GM23338 (cell line): Measurements from ENCODE around the gene APBA2. TPM values are rescaled to one million over a fixed set of nuclear protein-coding genes. Genes with fewer than 3 reads are reported as not detected.
"Not testable (repeated sequence)": the region's sequence is repeated elsewhere in the genome, so short reads cannot be mapped to it uniquely, and the experiment has no call there.

ENCODE experiments used
- ATAC-seq: fragments of 200-7000 bp; cut with Tn5 transposase; 3 replicates; pipeline ENCODE4 v1.9.1; 2020
- DNase-seq: peaks from one replicate; pipeline ENCODE4 v3.0.0-alpha.2; 2015; ENCODE audit warnings: low spot score
- H2AFZ ChIP-seq: fragments of 200-600 bp; sonication (generic); 2 replicates; pipeline ENCODE4 v1.8.0; 2016; ENCODE audit warnings: antibody characterized with exemption, mild to moderate bottlenecking, moderate library complexity
- H3F3A ChIP-seq: fragments of 200-600 bp; sonication (generic); replicated peaks from 2 replicates; pipeline ENCODE4 v1.8.0; 2017; ENCODE audit warnings: antibody characterized with exemption, mixed run types, low read depth
- H3K27ac ChIP-seq: fragments of 200-600 bp; sonication (generic); 2 replicates; pipeline ENCODE4 v1.6.1; 2016; ENCODE audit warnings: low read depth
- H3K27me3 ChIP-seq: fragments of 200-600 bp; sonication (generic); 2 replicates; pipeline ENCODE4 v1.8.0; 2016; ENCODE audit warnings: mild to moderate bottlenecking, mixed run types, moderate library complexity; ENCODE audit not compliant: insufficient read depth
- H3K36me3 ChIP-seq: fragments of 200-600 bp; sonication (generic); 2 replicates; pipeline ENCODE4 v1.8.0; 2016; ENCODE audit warnings: mild to moderate bottlenecking; ENCODE audit not compliant: insufficient read depth
- H3K4me1 ChIP-seq: fragments of 200-600 bp; sonication (generic); 2 replicates; pipeline ENCODE4 v1.8.0; 2016; ENCODE audit warnings: mild to moderate bottlenecking, moderate library complexity; ENCODE audit not compliant: insufficient read depth
- H3K4me2 ChIP-seq: fragments of 200-600 bp; sonication (generic); 2 replicates; pipeline ENCODE4 v1.7.1; 2017; ENCODE audit warnings: mixed run types
- H3K4me3 ChIP-seq: fragments of 200-600 bp; sonication (generic); 2 replicates; pipeline ENCODE4 v1.6.1; 2016; ENCODE audit warnings: mixed run types
- H3K79me2 ChIP-seq: fragments of 200-600 bp; sonication (generic); replicated peaks from 2 replicates; pipeline ENCODE4 v1.8.0; 2017; ENCODE audit warnings: mild to moderate bottlenecking; ENCODE audit not compliant: insufficient read depth
- H3K9me2 ChIP-seq: fragments of 200-600 bp; sonication (generic); 2 replicates; pipeline ENCODE4 v1.8.0; 2017; ENCODE audit not compliant: insufficient read depth
- H4K20me1 ChIP-seq: fragments of 200-600 bp; sonication (generic); replicated peaks from 2 replicates; pipeline ENCODE4 v1.8.0; 2017; ENCODE audit warnings: mild to moderate bottlenecking; ENCODE audit not compliant: insufficient read depth
- H3K27ac Mint-ChIP-seq: 2 replicates; pipeline ENCODE4 v1.8.0; 2020; ENCODE audit warnings: inconsistent platforms, mild to moderate bottlenecking, moderate library complexity, mixed read lengths
- H3K27me3 Mint-ChIP-seq: 3 replicates; pipeline ENCODE4 v1.8.0; 2022; ENCODE audit warnings: low read depth, mild to moderate bottlenecking, moderate library complexity, mixed read lengths, inconsistent platforms; ENCODE audit not compliant: insufficient read depth, poor library complexity
- H3K36me3 Mint-ChIP-seq: 3 replicates; pipeline ENCODE4 v1.8.0; 2021; ENCODE audit warnings: low read depth, mild to moderate bottlenecking, inconsistent platforms, moderate library complexity, mixed read lengths
- H3K4me1 Mint-ChIP-seq: 3 replicates; pipeline ENCODE4 v1.8.0; 2020; ENCODE audit warnings: mild to moderate bottlenecking, inconsistent platforms, mixed read lengths
- H3K4me3 Mint-ChIP-seq: 3 replicates; pipeline ENCODE4 v1.8.0; 2021; ENCODE audit warnings: moderate library complexity, mild to moderate bottlenecking, inconsistent platforms, mixed read lengths
- H3K9me3 Mint-ChIP-seq: 3 replicates; pipeline ENCODE4 v1.8.0; 2020; ENCODE audit warnings: moderate library complexity, mild to moderate bottlenecking, inconsistent platforms, mixed read lengths
- polyA plus RNA-seq: library from polyadenylated mRNA; unstranded; fragments of >200 nt; fragmentation: Nextera tagmentation; extraction: Ambion mirVana; gene quantifications from 2 replicates; pipeline ENCODE4 v1.2.1, GENCODE V29; 2016
- total RNA-seq: library from RNA; depleted of rRNA; stranded (reverse); fragments of >200 nt; shearing (Covaris generic); gene quantifications from 2 replicates; pipeline ENCODE4 v1.2.3, GENCODE V29; 2014

Gene APBA2
- total and polyA plus RNA-seq, 2 experiments from 2014 or later = 5.9 to 24.7 TPM

DNA sequence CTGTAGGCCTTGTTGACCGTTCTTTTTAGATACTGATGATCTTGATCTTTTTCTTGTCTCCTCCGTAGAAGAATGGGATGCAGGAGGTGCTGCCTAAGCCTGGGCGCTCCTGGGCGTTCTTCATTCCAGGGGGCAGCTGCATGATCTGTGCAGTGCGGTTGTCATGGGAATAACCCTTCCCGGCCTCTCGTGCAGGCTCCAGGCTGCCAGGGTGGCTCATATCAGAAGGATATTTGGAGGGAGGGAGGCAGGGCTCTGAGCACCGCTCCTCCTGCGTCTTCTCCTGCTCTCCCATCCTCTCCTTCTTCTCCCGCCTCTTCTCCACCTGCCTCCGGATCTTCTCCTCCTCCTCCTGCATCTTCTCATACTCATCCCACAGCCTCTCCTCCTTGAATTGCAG, 43.6 kb upstream of the APBA2 start:
- not testable (repeated sequence) for H3K4me2 ChIP-seq, H4K20me1 ChIP-seq, H3K36me3 ChIP-seq, H3K27me3 ChIP-seq, H3K4me1 ChIP-seq, DNase-seq, ATAC-seq, H3K27ac ChIP-seq, H3K4me3 ChIP-seq, H2AFZ ChIP-seq, H3K4me1 Mint-ChIP-seq, H3K36me3 Mint-ChIP-seq, H3F3A ChIP-seq, H3K4me3 Mint-ChIP-seq, H3K9me3 Mint-ChIP-seq, H3K79me2 ChIP-seq, H3K27me3 Mint-ChIP-seq, H3K27ac Mint-ChIP-seq, H3K9me2 ChIP-seq

DNA sequence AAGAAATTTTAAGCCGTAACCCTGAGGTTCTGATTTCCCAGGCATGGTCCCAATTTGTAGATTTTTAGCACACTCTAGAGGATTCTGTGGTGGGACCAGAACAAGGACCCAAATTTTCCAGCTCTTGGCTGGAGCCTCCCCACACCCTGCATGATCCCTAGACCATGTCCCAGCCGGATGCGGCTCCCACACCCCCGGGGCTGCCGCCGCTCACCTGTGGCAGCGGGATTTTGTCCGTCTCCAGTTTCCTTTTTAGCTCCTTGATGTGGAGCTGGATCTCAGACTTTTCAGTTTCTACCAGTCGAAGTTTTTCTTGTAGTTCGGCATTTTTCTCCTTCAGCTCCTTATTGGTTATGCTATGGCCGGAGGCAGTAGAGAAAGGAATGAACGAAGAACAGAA, 42.3 kb upstream of the APBA2 start:
- H3K9me2 ChIP-seq, H3K9me3 Mint-ChIP-seq, ATAC-seq, H3K4me3 Mint-ChIP-seq, H3K4me1 Mint-ChIP-seq, H3K36me3 ChIP-seq, H3K27me3 Mint-ChIP-seq, H3K27me3 ChIP-seq, H3K27ac ChIP-seq, H3F3A ChIP-seq, H4K20me1 ChIP-seq, H2AFZ ChIP-seq, H3K79me2 ChIP-seq, H3K36me3 Mint-ChIP-seq, H3K4me3 ChIP-seq, DNase-seq, H3K27ac Mint-ChIP-seq, H3K4me2 ChIP-seq, H3K4me1 ChIP-seq: not testable (repeated sequence)

DNA sequence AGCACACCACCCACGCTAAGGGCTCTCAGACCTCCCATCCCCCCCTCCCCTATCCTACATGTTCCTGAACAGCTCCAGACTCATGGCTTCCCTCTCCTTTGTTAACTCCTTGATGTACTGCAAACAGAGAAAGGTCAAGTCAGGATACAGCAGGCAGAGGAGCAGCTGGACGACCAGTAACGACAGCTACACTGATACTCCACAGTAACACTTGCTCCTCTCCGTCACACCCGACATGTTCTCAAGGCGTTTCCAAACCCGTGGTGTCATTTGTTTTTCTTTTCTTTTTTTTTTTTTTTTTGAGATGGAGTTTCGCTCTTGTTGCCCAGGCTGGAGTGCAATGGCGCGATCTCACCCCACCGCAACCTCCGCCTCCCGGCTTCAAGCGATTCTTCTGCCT, 41.6 kb upstream of the APBA2 start:
- H3K4me1 ChIP-seq, H4K20me1 ChIP-seq, H3K4me3 ChIP-seq, H3K27ac Mint-ChIP-seq, H3K9me2 ChIP-seq, H2AFZ ChIP-seq, H3F3A ChIP-seq, H3K27me3 Mint-ChIP-seq, H3K9me3 Mint-ChIP-seq, H3K36me3 ChIP-seq, H3K27ac ChIP-seq, DNase-seq, H3K4me3 Mint-ChIP-seq, ATAC-seq, H3K79me2 ChIP-seq, H3K27me3 ChIP-seq, H3K4me1 Mint-ChIP-seq, H3K4me2 ChIP-seq: not testable (repeated sequence)
- H3K36me3 Mint-ChIP-seq = peaks cover 11% of the 10 kb centered on the region

DNA sequence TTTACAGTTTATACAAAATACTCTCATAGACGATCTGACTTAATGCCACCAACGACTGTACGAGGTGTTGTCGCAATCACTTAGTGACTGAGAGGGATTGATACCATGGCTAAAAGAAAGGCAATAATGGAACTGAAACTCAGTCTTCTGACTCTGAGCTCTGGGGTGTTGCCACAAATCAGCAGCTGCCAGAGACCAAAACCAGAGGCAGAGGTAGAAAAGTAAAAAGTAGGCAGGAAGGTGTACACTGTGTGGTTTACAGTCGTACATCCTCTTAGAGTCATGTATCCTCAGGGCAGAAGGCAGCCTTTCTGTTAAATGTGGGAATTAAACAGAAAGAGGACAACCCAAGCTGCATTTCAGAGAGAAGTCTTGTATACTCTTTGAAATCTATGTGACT, 38.5 kb upstream of the APBA2 start:
- not testable (repeated sequence) for H3K27me3 Mint-ChIP-seq, H3K4me3 Mint-ChIP-seq, H3K4me2 ChIP-seq, H3K36me3 ChIP-seq, H3K27me3 ChIP-seq, H3K9me2 ChIP-seq, H3K27ac ChIP-seq, H3K27ac Mint-ChIP-seq, H3K4me1 ChIP-seq, H3F3A ChIP-seq, H3K4me3 ChIP-seq, ATAC-seq, H3K79me2 ChIP-seq, H2AFZ ChIP-seq, H3K4me1 Mint-ChIP-seq, H4K20me1 ChIP-seq, DNase-seq
- Mint-ChIP-seq H3K9me3 (peaks cover 19% of the 10 kb centered on the region), H3K36me3 (peaks cover 16% of the 10 kb centered on the region)

GRCh38 chr15:28847959-28848358, 37.8 kb upstream of the APBA2 start:
- Mint-ChIP-seq H3K36me3 (peaks cover 16% of the 10 kb centered on the region), H3K9me3 (peaks cover 19% of the 10 kb centered on the region)
- not testable (repeated sequence) for H3K36me3 ChIP-seq, H3K79me2 ChIP-seq, DNase-seq, H4K20me1 ChIP-seq, H3K27ac ChIP-seq, H3F3A ChIP-seq, H3K27me3 ChIP-seq, H3K4me2 ChIP-seq, H3K4me1 Mint-ChIP-seq, H3K4me1 ChIP-seq, H3K9me2 ChIP-seq, ATAC-seq, H3K4me3 ChIP-seq, H3K27me3 Mint-ChIP-seq, H2AFZ ChIP-seq, H3K27ac Mint-ChIP-seq, H3K4me3 Mint-ChIP-seq

GRCh38 chr15:28848521-28848920, 37.3 kb upstream of the APBA2 start, which contains the start of gene GOLGA6L7:
GOLGA6L7 (minus strand) TSS chr15:28848644; CDS start chr15:28848549, 95 bp downstream.
- H3K4me1 Mint-ChIP-seq, H3K27me3 ChIP-seq, H3K4me3 ChIP-seq, H4K20me1 ChIP-seq, H3K27ac Mint-ChIP-seq, H3K4me2 ChIP-seq, H3F3A ChIP-seq, H3K36me3 ChIP-seq, H3K79me2 ChIP-seq, H3K9me2 ChIP-seq, H2AFZ ChIP-seq, H3K4me1 ChIP-seq, ATAC-seq, H3K4me3 Mint-ChIP-seq, H3K27me3 Mint-ChIP-seq, H3K27ac ChIP-seq: not testable (repeated sequence)
- DNase-seq = peak; percentile 36
- peaks cover 16% of the 10 kb centered on the region for H3K36me3 Mint-ChIP-seq
- H3K9me3 Mint-ChIP-seq = peaks cover 19% of the 10 kb centered on the region

DNA sequence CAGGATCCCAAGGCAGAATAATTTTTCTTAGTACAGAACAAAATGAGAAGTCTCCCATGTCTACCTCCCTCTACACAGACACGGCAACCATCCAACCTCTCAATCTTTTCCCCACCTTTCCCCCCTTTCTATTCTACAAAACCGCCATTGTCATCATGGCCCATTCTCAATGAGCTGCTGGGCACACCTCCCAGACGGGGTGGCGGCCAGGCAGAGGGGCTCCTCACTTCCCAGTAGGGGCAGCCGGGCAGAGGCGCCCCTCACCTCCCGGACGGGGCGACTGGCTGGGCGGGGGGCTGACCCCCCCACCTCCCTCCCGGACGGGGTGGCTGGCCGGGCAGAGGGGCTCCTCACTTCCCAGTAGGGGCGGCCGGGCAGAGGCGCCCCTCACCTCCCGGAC, 36.5 kb upstream of the APBA2 start:
- not testable (repeated sequence) for H3K36me3 ChIP-seq, H3K4me3 Mint-ChIP-seq, H2AFZ ChIP-seq, H3K27me3 ChIP-seq, H3K27ac Mint-ChIP-seq, H3K27me3 Mint-ChIP-seq, H3K27ac ChIP-seq, H3F3A ChIP-seq, H3K9me2 ChIP-seq, H3K4me3 ChIP-seq, DNase-seq, H3K4me2 ChIP-seq, ATAC-seq, H3K79me2 ChIP-seq, H4K20me1 ChIP-seq
- H3K36me3 Mint-ChIP-seq = peaks cover 16% of the 10 kb centered on the region
- H3K9me3 Mint-ChIP-seq = peaks cover 19% of the 10 kb centered on the region
- peaks cover 11% of the 10 kb centered on the region for H3K4me1 ChIP-seq
- H3K4me1 Mint-ChIP-seq = peaks cover 14% of the 10 kb centered on the region
